Naive thymus-derived CD4-positive, alpha-beta T cell (primary cell): Measurements from ENCODE around the gene TRIP13. TPM values are rescaled to one million over a fixed set of nuclear protein-coding genes. Genes with fewer than 3 reads are reported as not detected.

ENCODE experiments used
- ATAC-seq: fragments of 150-1000 bp; cut with Tn5 transposase; 2 replicates; pipeline ENCODE4 v1.10.0; 2021; ENCODE audit warnings: mild to moderate bottlenecking, moderate library complexity
- CTCF ChIA-PET: fragments of 350-600 bp; sonication (Branson Sonifier 250); formaldehyde crosslinking; loops from one replicate; lab custom pipeline; 2021; ENCODE audit warnings: antibody characterized with exemption; lab: Charles Lee
- POLR2A ChIA-PET: fragments of 350-600 bp; sonication (Branson Sonifier 250); formaldehyde crosslinking; loops from one replicate; lab custom pipeline; 2021; ENCODE audit warnings: antibody characterized with exemption, inconsistent platforms; lab: Charles Lee
- DNase-seq, 9 donors: peaks; one replicate each; pipeline versions ENCODE4 v3.0.0 to v3.0.0-alpha.2; 2020 to 2022; ENCODE audit warnings: mixed read lengths in 1 of 9
- H3K27ac ChIP-seq: one replicate; pipeline ENCODE4 v1.7.0; 2013; ENCODE audit warnings: mild to moderate bottlenecking, low read depth, low read length, moderate library complexity
- H3K27me3 ChIP-seq, 2 donors: one replicate each; pipeline ENCODE4 v1.7.0; 2013; ENCODE audit warnings: low read length in 2 of 2, mild to moderate bottlenecking in 2 of 2, moderate library complexity in 2 of 2; ENCODE audit not compliant: control insufficient read depth in 2 of 2, insufficient read depth in 2 of 2
- H3K36me3 ChIP-seq, 3 experiments: 1 replicate in 2 of 3; 2 replicates in 1 of 3; pipeline ENCODE4 v1.7.0; 2013; ENCODE audit warnings: low read length in 3 of 3, mild to moderate bottlenecking in 3 of 3, moderate library complexity in 1 of 3; ENCODE audit not compliant: insufficient read depth in 3 of 3, control insufficient read depth in 2 of 3
- H3K4me1 ChIP-seq, 2 donors: one replicate each; pipeline ENCODE4 v1.7.0; 2013; ENCODE audit warnings: low read length in 2 of 2, mild to moderate bottlenecking in 2 of 2, moderate library complexity in 1 of 2; ENCODE audit not compliant: control insufficient read depth in 2 of 2, insufficient read depth in 2 of 2
- H3K4me3 ChIP-seq: 2 replicates; pipeline ENCODE4 v1.7.0; 2013; ENCODE audit warnings: mild to moderate bottlenecking, low read length
- H3K9me3 ChIP-seq, 3 experiments: 1 replicate in 2 of 3; 2 replicates in 1 of 3; pipeline ENCODE4 v1.7.0; 2013; ENCODE audit warnings: low read length in 3 of 3; ENCODE audit not compliant: control insufficient read depth in 2 of 3
- H3K27ac Mint-ChIP-seq, 9 donors: one replicate each; pipeline ENCODE4 v1.8.0; 2020 to 2022; ENCODE audit warnings: mixed read lengths in 9 of 9, mild to moderate bottlenecking in 8 of 9, moderate library complexity in 5 of 9, inconsistent platforms in 2 of 9
- H3K27me3 Mint-ChIP-seq, 5 donors: one replicate each; pipeline ENCODE4 v1.8.0; 2021 to 2022; ENCODE audit warnings: mixed read lengths in 5 of 5, mild to moderate bottlenecking in 1 of 5
- H3K36me3 Mint-ChIP-seq, 5 donors: one replicate each; pipeline ENCODE4 v1.8.0; 2020 to 2022; ENCODE audit warnings: mixed read lengths in 5 of 5, mild to moderate bottlenecking in 3 of 5, inconsistent platforms in 1 of 5
- H3K4me1 Mint-ChIP-seq, 7 donors: one replicate each; pipeline ENCODE4 v1.8.0; 2020 to 2022; ENCODE audit warnings: mixed read lengths in 7 of 7, mild to moderate bottlenecking in 3 of 7, inconsistent platforms in 1 of 7
- H3K4me3 Mint-ChIP-seq, 10 donors: one replicate each; pipeline ENCODE4 v1.8.0; 2020 to 2022; ENCODE audit warnings: mild to moderate bottlenecking in 10 of 10, mixed read lengths in 10 of 10, moderate library complexity in 6 of 10, inconsistent platforms in 2 of 10
- H3K9me3 Mint-ChIP-seq, 11 donors: one replicate each; pipeline ENCODE4 v1.8.0; 2020 to 2022; ENCODE audit warnings: mixed read lengths in 11 of 11, mild to moderate bottlenecking in 4 of 11, inconsistent platforms in 1 of 11, moderate library complexity in 1 of 11
- intact Hi-C, 2 donors: fragments of 100-400 bp; cut with micrococcal nuclease; formaldehyde crosslinking; loops; one replicate each; pipeline ENCODE4 v1.15.1; 2023
- polyA plus RNA-seq, 2 donors: library from polyadenylated mRNA; unstranded; fragments of 300-500 nt; fragmentation: Illumina TruSeq; gene quantifications; one replicate each; pipeline ENCODE4 v1.2.3, GENCODE V29; 2021
- total RNA-seq, 6 experiments: library from RNA in 5 of 6; stranded (reverse) in 5 of 6; gene quantifications; 1 replicate in 5 of 6; 2 replicates in 1 of 6; pipeline ENCODE4 v1.2.3 and lab custom pipeline; 2021 to 2026

The TRIP13 gene
- total and polyA plus RNA-seq, 7 experiments from 2014 or later = 0.39 to 23.5 (median 0.57) TPM; not detected in 1

GRCh38 chr5:963310-963672, 70.6 kb downstream of the TRIP13 start:
- intact Hi-C loops = loop anchor here (5.0 kb wide), 1 partner anchor 44 kb away; the partner anchor contains the start of gene NKD2 (in 2 of the 2)
- POLR2A ChIA-PET = no interaction called here
- H3K9me3 Mint-ChIP-seq = no peaks in the 10 kb centered on the region
- Histone ChIP-seq H3K27ac (no peak overlapping the region), H3K9me3 (no peaks in the 10 kb centered on the region), H3K27me3 (peaks cover 0 to 6% of the 10 kb centered on the region in 2 donors), H3K4me3 (no peak overlapping the region), H3K4me1 (peaks cover 5 to 19% of the 10 kb centered on the region in 2 donors), H3K36me3 (no peaks in the 10 kb centered on the region)
- ATAC-seq = no peak
- peak overlapping the region in 8 of 10 donors; percentile 78 to 97 (median 84) for H3K4me3 Mint-ChIP-seq
- DNase-seq = no peak
- peaks cover 0 to 5% (median 0%) of the 10 kb centered on the region in 5 donors for H3K36me3 Mint-ChIP-seq
- peak overlapping the region in 7 of 9 donors; percentile 69 to 98 (median 85) for H3K27ac Mint-ChIP-seq
- CTCF ChIA-PET = no interaction called here
- peaks cover 21 to 32% (median 30%) of the 10 kb centered on the region in 5 donors for H3K27me3 Mint-ChIP-seq
- H3K4me1 Mint-ChIP-seq = peaks cover 15 to 52% (median 20%) of the 10 kb centered on the region in 7 donors

- Histone ChIP-seq H3K36me3 (no peaks in the 10 kb centered on the region), H3K27ac (peak overlapping the region; percentile 27), H3K9me3 (no peaks in the 10 kb centered on the region), H3K4me1 (peaks cover 5 to 19% of the 10 kb centered on the region in 2 donors), H3K4me3 (peak overlapping the region; percentile 18), H3K27me3 (peaks cover 0 to 10% of the 10 kb centered on the region in 2 donors)
- POLR2A ChIA-PET = no interaction called here
- peaks cover 0 to 6% (median 0%) of the 10 kb centered on the region in 5 donors for H3K36me3 Mint-ChIP-seq
- H3K4me3 Mint-ChIP-seq = peak overlapping the region; percentile 78 to 97 (median 84)
- peak overlapping the region; percentile 65 to 98 (median 83) for H3K27ac Mint-ChIP-seq
- no peaks in the 10 kb centered on the region for H3K9me3 Mint-ChIP-seq
- DNase-seq (peak in 8 of 9 donors; percentile 43 to 71 (median 66)), ATAC-seq (peak; percentile 92)
- intact Hi-C loops = loop anchor here (5.0 kb wide), 1 partner anchor 43 kb away; the partner anchor contains the start of gene NKD2 (in 2 of the 2)
- H3K27me3 Mint-ChIP-seq = peaks cover 27 to 38% (median 36%) of the 10 kb centered on the region in 5 donors
- H3K4me1 Mint-ChIP-seq = peaks cover 15 to 56% (median 24%) of the 10 kb centered on the region in 7 donors
- CTCF ChIA-PET = no interaction called here
These were observed 71.2 kb downstream of the TRIP13 start for GRCh38 chr5:963673-964531.

GRCh38 chr5:964821-965220, 72.1 kb downstream of the TRIP13 start:
- Mint-ChIP-seq H3K27me3 (peaks cover 37 to 48% (median 45%) of the 10 kb centered on the region in 5 donors), H3K27ac (peak overlapping the region in 2 of 9 donors; percentile 12 to 98), H3K36me3 (peaks cover 0 to 11% (median 0%) of the 10 kb centered on the region in 5 donors), H3K4me1 (peaks cover 15 to 63% (median 30%) of the 10 kb centered on the region in 7 donors), H3K4me3 (peak overlapping the region in 7 of 10 donors; percentile 29 to 97 (median 82)), H3K9me3 (no peaks in the 10 kb centered on the region)
- Histone ChIP-seq H3K9me3 (no peaks in the 10 kb centered on the region), H3K4me1 (peaks cover 5 to 19% of the 10 kb centered on the region in 2 donors), H3K36me3 (no peaks in the 10 kb centered on the region), H3K27ac (no peak overlapping the region), H3K27me3 (peaks cover 0 to 10% of the 10 kb centered on the region in 2 donors), H3K4me3 (no peak overlapping the region)
- DNase-seq (no peak), ATAC-seq (no peak)
- intact Hi-C loops = loop anchor here (5.0 kb wide), 1 partner anchor 42 kb away; the partner anchor contains the start of gene NKD2 (in 2 of the 2)
- POLR2A ChIA-PET = no interaction called here
- CTCF ChIA-PET = no interaction called here

- Mint-ChIP-seq H3K4me3 (peak overlapping the region in 2 of 10 donors; percentile 5 to 68), H3K9me3 (no peaks in the 10 kb centered on the region), H3K27ac (peak overlapping the region in 1 of 9 donors; percentile 98), H3K27me3 (peaks cover 43 to 53% (median 46%) of the 10 kb centered on the region in 5 donors), H3K4me1 (peaks cover 15 to 57% (median 29%) of the 10 kb centered on the region in 7 donors), H3K36me3 (peaks cover 0 to 11% (median 0%) of the 10 kb centered on the region in 5 donors)
- Histone ChIP-seq H3K4me1 (peaks cover 5 to 19% of the 10 kb centered on the region in 2 donors), H3K27ac (no peak overlapping the region), H3K4me3 (no peak overlapping the region), H3K9me3 (no peaks in the 10 kb centered on the region), H3K27me3 (peaks cover 2 to 10% of the 10 kb centered on the region in 2 donors), H3K36me3 (no peaks in the 10 kb centered on the region)
- DNase-seq (no peak), ATAC-seq (no peak)
- intact Hi-C loops = no loop called here
- ChIA-PET CTCF (no interaction called here), POLR2A (no interaction called here)
These were observed 73.1 kb downstream of the TRIP13 start for GRCh38 chr5:965604-966344.

- Histone ChIP-seq H3K9me3 (no peaks in the 10 kb centered on the region), H3K36me3 (no peaks in the 10 kb centered on the region), H3K27me3 (peaks cover 2 to 10% of the 10 kb centered on the region in 2 donors), H3K4me3 (no peak overlapping the region), H3K27ac (no peak overlapping the region), H3K4me1 (peaks cover 5 to 19% of the 10 kb centered on the region in 2 donors)
- Mint-ChIP-seq H3K4me1 (peaks cover 15 to 56% (median 29%) of the 10 kb centered on the region in 7 donors), H3K27me3 (peaks cover 43 to 59% (median 51%) of the 10 kb centered on the region in 5 donors), H3K9me3 (peaks cover 0 to 2% (median 0%) of the 10 kb centered on the region in 11 donors), H3K36me3 (peaks cover 0 to 13% (median 0%) of the 10 kb centered on the region in 5 donors), H3K4me3 (peak overlapping the region in 1 of 10 donors; percentile 25), H3K27ac (no peak overlapping the region)
- ChIA-PET CTCF (no interaction called here), POLR2A (no interaction called here)
- ATAC-seq = no peak
- intact Hi-C loops = no loop called here
- DNase-seq = no peak
These were observed 73.6 kb downstream of the TRIP13 start for GRCh38 chr5:966345-966710.

- Histone ChIP-seq H3K36me3 (no peaks in the 10 kb centered on the region), H3K4me1 (peaks cover 5 to 19% of the 10 kb centered on the region in 2 donors), H3K27me3 (peaks cover 2 to 10% of the 10 kb centered on the region in 2 donors), H3K27ac (no peak overlapping the region), H3K4me3 (no peak overlapping the region), H3K9me3 (no peaks in the 10 kb centered on the region)
- Mint-ChIP-seq H3K27me3 (peaks cover 43 to 60% (median 55%) of the 10 kb centered on the region in 5 donors), H3K27ac (no peak overlapping the region), H3K36me3 (peaks cover 0 to 13% (median 0%) of the 10 kb centered on the region in 5 donors), H3K9me3 (peaks cover 0 to 6% (median 0%) of the 10 kb centered on the region in 11 donors), H3K4me1 (peaks cover 15 to 56% (median 29%) of the 10 kb centered on the region in 7 donors), H3K4me3 (no peak overlapping the region)
- no peak for DNase-seq
- ATAC-seq = no peak
- ChIA-PET POLR2A (no interaction called here), CTCF (no interaction called here)
- intact Hi-C loops = no loop called here
These were observed 74.3 kb downstream of the TRIP13 start for GRCh38 chr5:966941-967340.
